Nephron progenitor cell (in vitro differentiated cells): ENCODE data around the gene IL1RN.

ENCODE experiments used
- DNase-seq: peaks from one replicate; pipeline ENCODE4 v3.0.0; 2021
- H3K27ac Mint-ChIP-seq: 2 replicates; pipeline ENCODE4 v1.8.0; 2021; ENCODE audit warnings: mild to moderate bottlenecking, moderate library complexity, mixed read lengths
- H3K27me3 Mint-ChIP-seq: 2 replicates; pipeline ENCODE4 v1.8.0; 2021; ENCODE audit warnings: mild to moderate bottlenecking, low read depth, mixed read lengths; ENCODE audit not compliant: poor library complexity
- H3K36me3 Mint-ChIP-seq: 2 replicates; pipeline ENCODE4 v1.8.0; 2021; ENCODE audit warnings: low read depth, mixed read lengths
- H3K4me1 Mint-ChIP-seq: 2 replicates; pipeline ENCODE4 v1.8.0; 2021; ENCODE audit warnings: mixed read lengths
- H3K4me3 Mint-ChIP-seq: 2 replicates; pipeline ENCODE4 v1.8.0; 2021; ENCODE audit warnings: mild to moderate bottlenecking, moderate library complexity, mixed read lengths
- H3K9me3 Mint-ChIP-seq: 2 replicates; pipeline ENCODE4 v1.8.0; 2021; ENCODE audit warnings: mild to moderate bottlenecking, moderate library complexity, mixed read lengths
- CTCF ChIP-seq: fragments of 200-600 bp; sonication (generic); IDR thresholded peaks from 2 replicates; pipeline ENCODE4 v1.5.0; 2021; ENCODE audit warnings: antibody characterized with exemption

IL1RN gene

GRCh38 chr2:113164215-113164929, 37.0 kb downstream of the IL1RN start:
- H3K4me1 Mint-ChIP-seq = peaks cover 31% of the 10 kb centered on the region
- H3K27me3 Mint-ChIP-seq = peaks cover 9% of the 10 kb centered on the region
- no peak overlapping the region for H3K4me3 Mint-ChIP-seq
- H3K9me3 Mint-ChIP-seq = no peaks in the 10 kb centered on the region
- H3K27ac Mint-ChIP-seq = peak overlapping the region; percentile 41
- no peaks in the 10 kb centered on the region for H3K36me3 Mint-ChIP-seq
- DNase-seq = no peak
- no peak for TF ChIP-seq CTCF

GRCh38 chr2:113164930-113165585, 37.7 kb downstream of the IL1RN start:
- Mint-ChIP-seq H3K9me3 (no peaks in the 10 kb centered on the region), H3K36me3 (no peaks in the 10 kb centered on the region), H3K27ac (peak overlapping the region; percentile 41), H3K4me1 (peaks cover 31% of the 10 kb centered on the region), H3K4me3 (no peak overlapping the region), H3K27me3 (peaks cover 6% of the 10 kb centered on the region)
- no peak for TF ChIP-seq CTCF
- no peak for DNase-seq

- Mint-ChIP-seq H3K4me1 (peaks cover 31% of the 10 kb centered on the region), H3K27ac (no peak overlapping the region), H3K4me3 (no peak overlapping the region), H3K9me3 (no peaks in the 10 kb centered on the region), H3K27me3 (peaks cover 11% of the 10 kb centered on the region), H3K36me3 (no peaks in the 10 kb centered on the region)
- DNase-seq = no peak
- no peak for TF ChIP-seq CTCF
These were observed 38.8 kb downstream of the IL1RN start for GRCh38 chr2:113166187-113166645.

GRCh38 chr2:113167115-113167932, 39.9 kb downstream of the IL1RN start:
- DNase-seq = no peak

GRCh38 chr2:113167962-113168340, 40.6 kb downstream of the IL1RN start:
- no peak overlapping the region for H3K27ac Mint-ChIP-seq
- DNase-seq = no peak
- H3K27me3 Mint-ChIP-seq = peaks cover 11% of the 10 kb centered on the region
- H3K4me3 Mint-ChIP-seq = no peak overlapping the region
- no peaks in the 10 kb centered on the region for H3K36me3 Mint-ChIP-seq
- TF ChIP-seq CTCF = no peak
- no peaks in the 10 kb centered on the region for H3K9me3 Mint-ChIP-seq
- peaks cover 31% of the 10 kb centered on the region for H3K4me1 Mint-ChIP-seq

More at GRCh38 chr2:113167115-113167932, 39.9 kb downstream of the IL1RN start:
- peaks cover 11% of the 10 kb centered on the region for H3K27me3 Mint-ChIP-seq
- no peak overlapping the region for H3K27ac Mint-ChIP-seq
- H3K4me1 Mint-ChIP-seq = peaks cover 31% of the 10 kb centered on the region
- no peaks in the 10 kb centered on the region for H3K9me3 Mint-ChIP-seq
- H3K36me3 Mint-ChIP-seq = no peaks in the 10 kb centered on the region
- no peak overlapping the region for H3K4me3 Mint-ChIP-seq
- no peak for TF ChIP-seq CTCF
